ENCODE data around the gene SENP2.
"Not testable (repeated sequence)": the region's sequence is repeated elsewhere in the genome, so short reads cannot be mapped to it uniquely, and the experiment has no call there.

SENP2 gene

GRCh38 chr3:185659942-185660921 is 74.1 kb downstream of the SENP2 start:
- H3K9me3 Mint-ChIP-seq, result no peaks in the 10 kb centered on the region
- H3K4me3 Mint-ChIP-seq, result no peak overlapping the region
- H3K4me1 Mint-ChIP-seq (ENCODE audit: low read depth), result no peaks in the 10 kb centered on the region
- H3K27ac Mint-ChIP-seq, result no peak overlapping the region
- peaks cover 31% of the 10 kb centered on the region for H3K27me3 Mint-ChIP-seq (ENCODE audit: low read depth)
- H3K36me3 Mint-ChIP-seq (ENCODE audit: low read depth), result no peaks in the 10 kb centered on the region

GRCh38 chr3:185661296-185661695 is 75.2 kb downstream of the SENP2 start:
- H3K9me3 Mint-ChIP-seq; H3K4me1 Mint-ChIP-seq (ENCODE audit: low read depth); H3K36me3 Mint-ChIP-seq (ENCODE audit: low read depth); H3K4me3 Mint-ChIP-seq; H3K27ac Mint-ChIP-seq: not testable (repeated sequence)
- peaks cover 33% of the 10 kb centered on the region for H3K27me3 Mint-ChIP-seq (ENCODE audit: low read depth)

DNA sequence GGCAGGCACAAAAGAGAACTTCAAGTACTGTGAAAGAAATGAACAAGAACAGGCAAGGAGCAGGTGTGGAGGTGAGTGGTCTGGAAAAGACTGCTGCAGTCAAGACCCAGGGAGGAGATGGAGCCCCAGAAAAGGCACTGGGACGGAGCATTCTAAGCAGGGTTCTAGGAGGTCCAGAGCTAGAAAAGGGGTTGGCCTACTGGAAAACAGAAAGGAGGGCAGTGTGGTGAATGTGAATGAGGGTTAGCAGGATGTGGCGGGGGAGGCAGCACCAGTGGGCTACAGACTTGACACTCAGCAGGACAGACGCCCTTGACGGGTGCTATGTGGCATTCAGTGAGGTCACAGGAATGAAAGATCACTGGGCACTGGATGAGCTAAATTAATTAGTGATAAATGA is 75.7 kb downstream of the SENP2 start:
- Mint-ChIP-seq H3K36me3 (ENCODE audit: low read depth) (no peaks in the 10 kb centered on the region), H3K4me1 (ENCODE audit: low read depth) (no peaks in the 10 kb centered on the region), H3K27me3 (ENCODE audit: low read depth) (peaks cover 33% of the 10 kb centered on the region), H3K4me3 (no peak overlapping the region), H3K27ac (no peak overlapping the region), H3K9me3 (no peaks in the 10 kb centered on the region)

- peaks cover 36% of the 10 kb centered on the region for H3K27me3 Mint-ChIP-seq (ENCODE audit: low read depth)
- H3K36me3 Mint-ChIP-seq (ENCODE audit: low read depth), result no peaks in the 10 kb centered on the region
Measured at GRCh38 chr3:185663929-185664328, 77.8 kb downstream of the SENP2 start.

DNA sequence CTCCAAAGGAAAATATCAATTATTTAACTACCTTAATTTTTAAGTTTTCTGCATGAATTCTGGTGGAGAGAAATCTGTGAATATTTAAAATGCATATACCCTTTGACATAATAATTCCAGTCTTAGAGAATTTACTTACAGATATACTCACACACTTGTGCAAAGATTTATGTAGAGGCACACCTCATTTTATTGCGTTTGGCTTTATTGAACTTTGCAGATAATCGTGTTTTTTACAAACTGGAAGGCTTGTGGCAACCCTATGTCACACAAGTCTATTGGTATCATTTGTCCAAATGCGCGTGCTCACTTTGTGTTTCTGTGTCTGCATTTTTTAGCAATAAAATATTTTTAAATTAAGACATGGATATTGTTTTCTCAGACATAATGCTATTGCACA is 81.5 kb downstream of the SENP2 start:
- no peaks in the 10 kb centered on the region for H3K36me3 Mint-ChIP-seq (ENCODE audit: low read depth)
- no peaks in the 10 kb centered on the region for H3K9me3 Mint-ChIP-seq
- peaks cover 30% of the 10 kb centered on the region for H3K27me3 Mint-ChIP-seq (ENCODE audit: low read depth)
- H3K4me1 Mint-ChIP-seq (ENCODE audit: low read depth), result no peaks in the 10 kb centered on the region
- H3K4me3 Mint-ChIP-seq, result no peak overlapping the region
- no peak overlapping the region for H3K27ac Mint-ChIP-seq

More at GRCh38 chr3:185663929-185664328, 77.8 kb downstream of the SENP2 start:
- Mint-ChIP-seq H3K4me3 (no peak overlapping the region), H3K9me3 (no peaks in the 10 kb centered on the region), H3K4me1 (ENCODE audit: low read depth) (no peaks in the 10 kb centered on the region), H3K27ac (no peak overlapping the region)

DNA sequence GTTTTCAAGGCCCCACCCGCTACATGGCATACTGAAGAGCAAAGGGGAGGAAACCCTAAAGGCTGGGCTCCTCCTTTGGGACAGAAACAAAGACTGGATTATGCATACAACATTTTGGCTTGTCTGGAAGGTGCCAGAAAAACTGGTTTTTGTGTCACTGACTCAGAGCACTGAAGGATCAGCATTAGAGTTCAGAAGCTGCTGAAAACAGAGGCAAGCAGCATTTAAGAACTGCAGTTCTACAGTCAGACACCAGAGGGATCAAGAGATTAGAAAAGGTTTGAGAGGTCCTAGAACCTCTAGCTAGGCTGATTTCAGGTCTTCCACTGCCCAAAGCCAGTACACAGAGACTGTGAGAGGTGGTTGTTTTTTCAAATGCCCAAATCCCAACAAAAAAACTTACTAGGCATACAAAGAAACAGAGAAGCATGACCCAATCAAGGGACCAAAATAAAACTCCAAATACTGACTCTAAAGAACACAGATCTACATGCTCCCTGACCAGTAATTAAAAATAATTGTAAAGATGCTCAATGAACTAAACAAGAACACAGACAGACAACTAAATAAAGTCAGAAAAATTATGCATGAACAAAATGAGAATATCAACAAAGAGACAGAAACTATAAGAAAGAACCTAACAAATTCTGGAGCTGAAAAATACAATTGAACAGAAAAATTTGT is 91.2 kb downstream of the SENP2 start:
- Mint-ChIP-seq H3K4me3 (no peak overlapping the region), H3K4me1 (ENCODE audit: low read depth) (no peaks in the 10 kb centered on the region), H3K36me3 (ENCODE audit: low read depth) (no peaks in the 10 kb centered on the region), H3K27ac (no peak overlapping the region), H3K27me3 (ENCODE audit: low read depth) (peaks cover 46% of the 10 kb centered on the region), H3K9me3 (peaks cover 4% of the 10 kb centered on the region)

DNA sequence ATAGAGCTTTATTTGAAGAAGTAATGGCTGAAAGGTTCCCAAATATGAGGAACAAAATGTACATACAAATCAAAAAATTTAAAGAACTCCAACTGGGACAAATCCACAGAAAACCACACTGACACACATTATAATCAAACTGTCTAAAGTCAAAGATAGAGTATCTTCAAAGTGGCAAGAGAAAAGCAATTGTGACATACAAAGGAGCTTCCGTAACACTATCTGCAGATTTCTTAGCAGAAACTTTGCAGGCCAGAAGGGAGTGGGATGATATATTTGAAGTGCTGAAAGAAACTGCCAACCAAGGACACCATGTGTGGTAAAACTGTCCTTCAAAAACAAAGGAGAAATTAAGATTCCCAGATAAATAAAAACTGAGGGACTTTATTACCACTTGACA is 91.9 kb downstream of the SENP2 start:
- Mint-ChIP-seq H3K27me3 (ENCODE audit: low read depth) (peaks cover 46% of the 10 kb centered on the region), H3K36me3 (ENCODE audit: low read depth) (no peaks in the 10 kb centered on the region), H3K27ac (no peak overlapping the region), H3K4me1 (ENCODE audit: low read depth) (no peaks in the 10 kb centered on the region), H3K9me3 (peaks cover 4% of the 10 kb centered on the region), H3K4me3 (no peak overlapping the region)

- Mint-ChIP-seq H3K36me3 (ENCODE audit: low read depth) (no peaks in the 10 kb centered on the region), H3K27ac (no peak overlapping the region), H3K4me3 (no peak overlapping the region), H3K27me3 (ENCODE audit: low read depth) (peaks cover 32% of the 10 kb centered on the region), H3K4me1 (ENCODE audit: low read depth) (no peaks in the 10 kb centered on the region), H3K9me3 (peaks cover 4% of the 10 kb centered on the region)
Measured at GRCh38 chr3:185680231-185680630, 94.1 kb downstream of the SENP2 start.

Measured in T-helper 1 cell treated with Interleukin-12 subunit alpha and Interleukin-12 subunit beta and Interleukin-4 antibody, amounts not matched to agents 30 μg/mL and 1 μg/mL, for 36 hours (primary cell).